Esophagus squamous epithelium (tissue), 5 donors: ENCODE results near the gene ZBTB42. TPM values are rescaled to one million over a fixed set of nuclear protein-coding genes. Genes with fewer than 3 reads are reported as not detected.

Experiments
- DNase-seq: peaks from one replicate; lab custom pipeline; 2025; lab: John Stamatoyannopoulos, UW
- H3K27ac ChIP-seq, 4 donors: fragments of 200-600 bp; sonication (generic); one replicate each; pipeline ENCODE4 v1.5.1; 2016 to 2019; ENCODE audit warnings: mild to moderate bottlenecking in 1 of 4
- H3K27me3 ChIP-seq, 4 donors: fragments of 200-600 bp; sonication (generic); 1 replicate in 3 of 4; 2 replicates in 1 of 4; pipeline versions ENCODE4 v1.5.1 to v1.6.0; 2017 to 2021; ENCODE audit warnings: antibody characterized with exemption in 1 of 4
- H3K36me3 ChIP-seq, 3 donors: fragments of 200-600 bp; sonication (generic); one replicate each; pipeline ENCODE4 v1.5.1; 2016 to 2019
- H3K4me1 ChIP-seq, 3 donors: fragments of 200-600 bp; sonication (generic); one replicate each; pipeline ENCODE4 v1.5.1; 2017 to 2019
- H3K4me3 ChIP-seq, 4 donors: fragments of 200-600 bp; sonication (generic); 1 replicate in 3 of 4; 2 replicates in 1 of 4; pipeline ENCODE4 v1.5.1; 2016 to 2019; ENCODE audit warnings: mild to moderate bottlenecking in 2 of 4, moderate library complexity in 1 of 4
- H3K9me3 ChIP-seq, 3 donors: fragments of 200-600 bp; sonication (generic); one replicate each; pipeline ENCODE4 v1.5.1; 2016 to 2019
- CTCF ChIP-seq, 6 experiments: fragments of 450-650 bp in 4 of 6; fragments of 200-600 bp in 2 of 6; sonication (generic) in 2 of 6; IDR thresholded peaks; one replicate each; pipeline ENCODE4 v1.5.1; 2016 to 2019; ENCODE audit warnings: antibody characterized with exemption in 6 of 6, mild to moderate bottlenecking in 4 of 6, moderate library complexity in 4 of 6
- POLR2A ChIP-seq, 4 donors: fragments of 450-650 bp; IDR thresholded peaks; one replicate each; pipeline ENCODE4 v1.6.1; 2017; ENCODE audit warnings: antibody characterized with exemption in 4 of 4, mild to moderate bottlenecking in 4 of 4, moderate library complexity in 3 of 4
- WGBS, 2 donors: methylation state at CpG; one replicate each; pipeline ENCODE4 v1.1.5; 2018; 5-methylcytosine and 5-hydroxymethylcytosine counted together
- intact Hi-C: fragments of 100-400 bp; cut with DNase I; formaldehyde crosslinking; loops from one replicate; pipeline ENCODE4 v1.15.0; 2022
- total RNA-seq, 4 donors: library from RNA; depleted of rRNA; stranded (reverse); fragments of >200 nt; gene quantifications; one replicate each; pipeline ENCODE4 v1.1.0, GENCODE V29; 2016
- donor health status: DM: yes; HTN: yes; CAD: no.

Gene ZBTB42
- total RNA-seq, 4 donors from 2014 or later: 4.7 to 14.2 (median 8.4) TPM

DNA sequence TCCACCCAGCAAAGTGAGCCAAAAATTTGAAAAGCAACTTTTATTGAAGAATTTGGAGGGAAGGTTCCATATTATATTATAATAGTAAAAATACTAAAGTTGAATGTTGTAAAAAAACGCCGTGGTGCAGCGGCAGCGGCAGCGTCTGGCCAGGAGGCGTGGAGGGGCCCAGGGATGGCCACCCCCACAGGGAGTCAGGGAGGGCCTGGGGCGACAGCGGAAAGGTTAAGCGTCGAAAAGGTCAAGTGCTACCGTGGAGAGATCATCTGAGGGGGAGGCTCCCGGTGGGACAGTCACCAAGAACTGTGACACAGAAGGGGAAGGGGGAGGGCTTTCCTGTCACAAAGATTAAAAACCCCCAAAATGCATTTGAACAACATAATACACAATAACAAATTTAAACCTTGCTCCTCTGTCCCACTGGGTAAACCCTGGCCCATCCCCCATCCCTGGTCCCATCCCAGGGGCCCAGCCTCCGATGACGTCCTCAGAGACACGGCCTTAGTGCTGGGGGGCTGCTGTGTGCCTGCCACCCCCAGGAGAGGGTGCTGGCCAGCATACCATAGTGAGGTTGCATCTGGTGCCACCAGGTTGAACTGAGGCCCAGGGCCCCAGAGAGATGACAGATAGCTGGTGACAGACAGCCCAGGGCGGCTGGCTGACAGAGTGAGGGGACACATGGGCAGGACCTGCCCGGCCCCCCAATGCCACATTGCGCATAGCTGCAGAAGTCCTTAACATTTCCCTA lies 31.4 kb upstream of the ZBTB42 start:
- 71 to 84% methylated on average over 14 to 18 of the region's 18 CpGs for WGBS, 2 donors
- DNase-seq: no peak
- H3K4me3 ChIP-seq: no peak overlapping the region
- intact Hi-C loops: loop anchor here (5.0 kb wide), 1 partner anchor 58 kb away; no protein-coding TSS in a partner anchor
- H3K36me3 ChIP-seq: peaks cover 11 to 50% (median 14%) of the 10 kb centered on the region in 3 donors
- TF ChIP-seq POLR2A (IDR thresholded peaks at IDR 0.05) (no peak), CTCF (IDR thresholded peaks at IDR 0.05) (no peak)
- H3K27ac ChIP-seq: no peak overlapping the region
- H3K9me3 ChIP-seq: no peaks in the 10 kb centered on the region
- H3K4me1 ChIP-seq: peaks cover 0 to 27% (median 7%) of the 10 kb centered on the region in 3 donors
- no peaks in the 10 kb centered on the region for H3K27me3 ChIP-seq

GRCh38 chr14:104770072-104770579 lies 30.8 kb upstream of the ZBTB42 start:
- 75 to 84% methylated on average over 13 to 18 of the region's 24 CpGs for WGBS, 2 donors
- H3K36me3 ChIP-seq: peaks cover 11 to 56% (median 14%) of the 10 kb centered on the region in 3 donors
- TF ChIP-seq POLR2A (IDR thresholded peaks at IDR 0.05) (no peak), CTCF (IDR thresholded peaks at IDR 0.05) (no peak)
- H3K27me3 ChIP-seq: no peaks in the 10 kb centered on the region
- no peak overlapping the region for H3K27ac ChIP-seq
- intact Hi-C loops: no loop called here
- H3K9me3 ChIP-seq: no peaks in the 10 kb centered on the region
- no peak for DNase-seq
- no peak overlapping the region for H3K4me3 ChIP-seq
- peaks cover 0 to 33% (median 7%) of the 10 kb centered on the region in 3 donors for H3K4me1 ChIP-seq

GRCh38 chr14:104770851-104771272 lies 30.0 kb upstream of the ZBTB42 start:
- H3K27me3 ChIP-seq: no peaks in the 10 kb centered on the region
- H3K27ac ChIP-seq: no peak overlapping the region
- H3K36me3 ChIP-seq: peaks cover 11 to 64% (median 14%) of the 10 kb centered on the region in 3 donors
- H3K4me3 ChIP-seq: no peak overlapping the region
- intact Hi-C loops: no loop called here
- TF ChIP-seq CTCF (IDR thresholded peaks at IDR 0.05): peak in 4 of 6 experiments; percentile 27 to 57 (median 36)
- TF ChIP-seq POLR2A (IDR thresholded peaks at IDR 0.05): no peak
- WGBS, 2 donors: 81 to 100% methylated on average over 3 to 4 of the region's 5 CpGs
- DNase-seq: no peak
- H3K4me1 ChIP-seq: peaks cover 0 to 40% (median 7%) of the 10 kb centered on the region in 3 donors
- H3K9me3 ChIP-seq: no peaks in the 10 kb centered on the region

DNA sequence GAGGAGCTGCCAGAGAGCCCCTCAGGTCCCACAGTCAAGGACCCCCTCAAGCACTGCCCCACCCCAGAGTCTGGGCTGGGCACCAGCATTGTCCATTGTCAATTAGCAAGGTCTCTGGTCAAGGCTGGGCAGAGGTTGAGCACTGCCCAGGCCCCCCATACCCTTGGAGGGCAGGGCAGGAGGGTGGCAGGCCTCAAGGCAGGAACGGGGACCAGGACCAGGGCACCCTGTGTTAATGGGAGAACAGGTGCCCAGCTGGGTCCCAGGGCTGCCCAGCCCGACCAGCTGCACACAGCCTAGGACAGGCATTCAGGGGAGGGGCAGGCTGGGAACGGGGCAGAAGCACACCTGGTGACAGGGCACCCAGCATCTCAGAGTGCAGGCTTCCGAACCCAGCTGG lies 29.5 kb upstream of the ZBTB42 start:
- H3K36me3 ChIP-seq: peaks cover 12 to 69% (median 15%) of the 10 kb centered on the region in 3 donors
- H3K9me3 ChIP-seq: no peaks in the 10 kb centered on the region
- H3K27me3 ChIP-seq: no peaks in the 10 kb centered on the region
- H3K4me1 ChIP-seq: peaks cover 0 to 40% (median 7%) of the 10 kb centered on the region in 3 donors
- intact Hi-C loops: no loop called here
- no peak for DNase-seq
- no peak for TF ChIP-seq POLR2A (IDR thresholded peaks at IDR 0.05)
- no peak for TF ChIP-seq CTCF (IDR thresholded peaks at IDR 0.05)
- WGBS, 2 donors: 90 to 100% methylated on average over 1 to 2 of the region's 4 CpGs
- no peak overlapping the region for H3K27ac ChIP-seq
- no peak overlapping the region for H3K4me3 ChIP-seq
